Progenitor cell of endocrine pancreas (in vitro differentiated cells): Measurements from ENCODE around the gene RAB44. TPM values are rescaled to one million over a fixed set of nuclear protein-coding genes. Genes with fewer than 3 reads are reported as not detected.

Experiments
- DNase-seq: peaks from one replicate; pipeline ENCODE4 v3.0.0; 2021; ENCODE audit warnings: low spot score; ENCODE audit not compliant: unreplicated experiment
- H3K27ac Mint-ChIP-seq: 2 replicates; pipeline ENCODE4 v1.8.0; 2021; ENCODE audit warnings: mild to moderate bottlenecking, moderate library complexity, mixed read lengths
- H3K27me3 Mint-ChIP-seq: 2 replicates; pipeline ENCODE4 v1.8.0; 2021; ENCODE audit warnings: mixed read lengths
- H3K36me3 Mint-ChIP-seq: 2 replicates; pipeline ENCODE4 v1.8.0; 2022; ENCODE audit warnings: mixed read lengths; ENCODE audit not compliant: insufficient read depth
- H3K4me1 Mint-ChIP-seq: 2 replicates; pipeline ENCODE4 v1.8.0; 2021; ENCODE audit warnings: low read depth, mixed read lengths
- H3K4me3 Mint-ChIP-seq: 2 replicates; pipeline ENCODE4 v1.8.0; 2021; ENCODE audit warnings: low read depth, mild to moderate bottlenecking, moderate library complexity, mixed read lengths
- H3K9me3 Mint-ChIP-seq: 2 replicates; pipeline ENCODE4 v1.8.0; 2021; ENCODE audit warnings: low read depth, mixed read lengths
- CTCF ChIP-seq: fragments of 200-600 bp; sonication (generic); IDR thresholded peaks from one replicate; pipeline ENCODE4 v1.5.0; 2021; ENCODE audit warnings: antibody characterized with exemption, mild to moderate bottlenecking; ENCODE audit not compliant: unreplicated experiment
- total RNA-seq: library from RNA; stranded (reverse); gene quantifications from 2 replicates; pipeline ENCODE4 v1.2.1, GENCODE V29; 2021

Gene RAB44
- total RNA-seq, 1 donor from 2014 or later: not detected

GRCh38 chr6:36752187-36752885, 54.7 kb downstream of the RAB44 start:
- DNase-seq: no peak
- TF ChIP-seq CTCF: no peak
- Mint-ChIP-seq H3K4me3 (no peak overlapping the region), H3K36me3 (no peaks in the 10 kb centered on the region), H3K27me3 (peaks cover 9% of the 10 kb centered on the region), H3K27ac (no peak overlapping the region), H3K9me3 (peaks cover 6% of the 10 kb centered on the region), H3K4me1 (no peaks in the 10 kb centered on the region)

DNA sequence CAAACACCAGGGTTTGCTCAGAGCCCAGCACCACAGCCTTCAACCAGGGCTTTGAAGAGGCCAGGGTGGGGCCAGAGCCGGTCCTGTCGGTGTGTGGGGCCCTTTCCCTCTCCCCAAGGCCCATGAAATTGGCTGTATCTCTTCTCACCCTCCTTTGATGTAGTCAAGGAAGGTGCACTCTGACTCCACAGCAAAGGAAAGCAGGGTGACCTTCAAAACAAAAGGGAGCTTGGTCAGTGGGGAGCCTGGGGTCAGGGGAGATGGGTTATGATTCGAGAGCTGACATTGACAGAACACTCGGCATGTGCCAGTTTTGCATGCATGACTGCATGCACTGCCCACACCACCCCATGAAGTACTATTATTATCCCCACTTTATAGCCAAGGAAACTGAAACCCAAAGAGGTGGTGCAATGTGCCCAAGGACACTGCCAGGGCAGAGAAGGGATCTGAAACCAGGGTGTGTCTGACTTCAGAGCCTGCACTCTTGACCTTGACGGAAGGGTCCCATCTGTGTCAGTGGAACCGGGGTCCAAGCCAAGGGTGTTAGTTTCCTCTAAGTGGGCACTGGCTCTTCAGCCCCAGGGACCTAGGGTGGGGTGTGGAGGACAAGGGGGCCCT, 55.4 kb downstream of the RAB44 start:
- DNase-seq: no peak
- no peak overlapping the region for H3K4me3 Mint-ChIP-seq
- no peaks in the 10 kb centered on the region for H3K36me3 Mint-ChIP-seq
- no peak for TF ChIP-seq CTCF
- peaks cover 6% of the 10 kb centered on the region for H3K9me3 Mint-ChIP-seq
- H3K27ac Mint-ChIP-seq: no peak overlapping the region
- no peaks in the 10 kb centered on the region for H3K4me1 Mint-ChIP-seq
- H3K27me3 Mint-ChIP-seq: peaks cover 12% of the 10 kb centered on the region

- Mint-ChIP-seq H3K4me3 (no peak overlapping the region), H3K27me3 (peaks cover 15% of the 10 kb centered on the region), H3K4me1 (no peaks in the 10 kb centered on the region), H3K27ac (no peak overlapping the region), H3K36me3 (no peaks in the 10 kb centered on the region), H3K9me3 (peaks cover 3% of the 10 kb centered on the region)
- no peak for TF ChIP-seq CTCF
- no peak for DNase-seq
Observed at GRCh38 chr6:36753671-36754405, 56.2 kb downstream of the RAB44 start.

DNA sequence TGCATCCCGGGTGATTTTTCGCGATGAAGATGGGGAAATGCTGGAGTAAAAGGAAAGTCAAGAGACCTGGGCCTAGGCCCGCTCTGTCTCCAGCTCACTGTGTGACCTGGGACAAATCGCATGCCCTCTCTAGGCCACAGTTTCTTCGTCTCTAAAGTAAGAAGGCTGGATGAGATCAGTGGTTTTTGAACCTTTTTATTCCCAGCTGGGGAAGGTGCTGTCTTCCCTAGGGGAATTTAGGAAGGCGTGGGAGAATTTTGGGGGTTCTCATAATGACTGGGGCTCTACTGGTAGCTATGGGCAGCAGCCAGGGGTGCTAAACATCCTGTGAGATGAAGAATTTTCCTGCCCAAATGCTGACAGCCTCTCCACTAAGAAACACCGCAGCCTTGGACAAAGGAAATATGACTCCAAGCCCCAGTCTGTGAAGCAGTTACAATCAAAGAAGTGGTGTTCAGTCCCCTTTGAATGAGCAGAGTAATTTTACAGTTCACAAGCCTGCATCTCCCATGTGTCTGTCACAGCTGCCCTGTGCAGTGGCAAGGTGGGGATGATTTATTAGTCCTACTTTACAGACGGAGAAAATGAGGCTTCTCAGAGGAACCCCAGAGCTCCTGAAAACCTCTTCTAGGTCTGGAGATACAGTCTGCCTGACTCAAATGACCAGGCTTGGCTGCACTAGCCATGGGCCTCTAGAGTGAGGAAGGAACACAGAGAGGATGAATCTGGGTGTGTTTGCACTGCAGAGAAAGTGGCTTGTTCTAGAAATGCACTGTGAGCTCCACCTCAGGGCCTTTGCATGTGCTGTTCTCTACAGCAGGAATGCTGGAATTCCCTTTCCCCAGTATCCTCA, 57.2 kb downstream of the RAB44 start:
- H3K4me1 Mint-ChIP-seq: no peaks in the 10 kb centered on the region
- no peak for TF ChIP-seq CTCF
- no peaks in the 10 kb centered on the region for H3K9me3 Mint-ChIP-seq
- H3K27me3 Mint-ChIP-seq: peaks cover 22% of the 10 kb centered on the region
- H3K4me3 Mint-ChIP-seq: no peak overlapping the region
- H3K27ac Mint-ChIP-seq: no peak overlapping the region
- DNase-seq: no peak
- H3K36me3 Mint-ChIP-seq: no peaks in the 10 kb centered on the region
